NT2/D1 (cell line): Measurements from ENCODE around the gene CYGB.
"Not testable (repeated sequence)": the region's sequence is repeated elsewhere in the genome, so short reads cannot be mapped to it uniquely, and the experiment has no call there.

Experiments used
- YY1 ChIP-seq: IDR thresholded peaks from 2 replicates; pipeline ENCODE4 v1.6.1; 2011; ENCODE audit not compliant: insufficient read length, insufficient read depth
- ZNF274 ChIP-seq: IDR thresholded peaks from 2 replicates; pipeline ENCODE4 v1.6.1; 2011; ENCODE audit warnings: mild to moderate bottlenecking, low read depth, low read length

DNA sequence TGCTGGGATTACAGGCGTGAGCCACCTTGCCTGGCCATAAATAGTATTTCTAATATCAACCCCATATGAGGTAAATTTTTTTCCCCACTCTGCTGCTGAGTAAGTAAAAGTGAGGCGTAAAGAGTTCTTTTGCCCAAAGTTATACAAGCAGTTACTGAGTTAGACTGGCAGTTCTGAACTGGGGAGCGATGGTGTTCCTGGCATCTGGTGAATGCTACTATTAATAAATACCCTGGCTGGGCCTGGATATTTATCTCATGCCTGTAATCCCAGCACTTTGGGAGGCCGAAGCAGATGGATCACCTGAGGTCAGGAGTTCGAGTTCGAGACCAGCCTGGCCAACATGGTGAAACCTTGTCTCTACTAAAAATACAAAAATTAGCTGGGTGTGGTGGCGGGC is 22.0 kb upstream of the CYGB start:
- TF ChIP-seq YY1, ZNF274: not testable (repeated sequence)
